Measurements from ENCODE around the gene RCE1. TPM values are rescaled to one million over a fixed set of nuclear protein-coding genes. Genes with fewer than 3 reads are reported as not detected.

Gene RCE1
- total RNA-seq, 1 donor = 10.7 TPM

DNA sequence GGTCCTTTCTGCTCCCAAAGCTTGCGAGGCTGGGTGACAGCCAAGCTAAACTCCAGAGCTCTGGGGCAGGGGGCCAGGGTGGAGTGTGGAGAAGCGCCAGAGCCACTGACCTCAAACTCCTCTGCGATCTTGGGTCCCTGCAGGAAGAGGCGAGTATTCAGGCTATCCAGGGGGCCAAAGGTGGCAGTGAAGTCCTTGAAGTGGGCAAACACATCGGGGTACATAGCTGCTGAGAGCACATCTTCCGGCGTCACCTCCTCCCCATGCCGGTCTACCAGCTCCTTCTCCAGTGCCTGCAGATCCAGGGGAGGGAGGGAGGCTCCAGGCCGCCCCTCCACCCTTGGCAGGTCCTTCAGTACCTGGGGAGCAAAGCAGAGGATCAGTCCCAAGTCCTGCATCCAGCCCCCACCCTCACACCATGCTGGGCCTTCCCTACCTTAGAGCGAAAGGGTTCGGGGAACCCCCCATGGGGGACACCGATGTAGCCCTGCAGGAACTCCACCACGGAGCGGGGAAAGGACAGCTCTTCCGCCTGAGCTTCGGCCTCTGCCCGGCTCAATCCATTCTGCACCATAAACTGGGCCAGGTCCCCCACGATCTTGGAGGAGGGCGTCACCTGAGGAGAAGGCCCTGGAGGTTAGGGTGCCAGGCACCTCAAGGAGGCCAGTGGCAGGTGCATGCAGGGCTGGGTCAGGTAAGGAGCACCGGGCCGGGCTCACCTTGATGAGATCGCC, 6.4 kb downstream of the RCE1 start:
- TF ChIP-seq CTCF (IDR thresholded peaks at IDR 0.05; ENCODE audit: insufficient read depth, low read length) = no peak
- no peak overlapping the region for H3K4me3 ChIP-seq (ENCODE audit: low read depth, low read length)
- DNase-seq (ENCODE audit: low read depth) = no peak

- no peak for TF ChIP-seq CTCF (IDR thresholded peaks at IDR 0.05; ENCODE audit: insufficient read depth, low read length)
- H3K4me3 ChIP-seq (ENCODE audit: low read depth, low read length) = no peak overlapping the region
- DNase-seq (ENCODE audit: low read depth) = no peak
Observed at GRCh38 chr11:66850235-66850587, 7.0 kb downstream of the RCE1 start.

GRCh38 chr11:66850588-66851238, 7.5 kb downstream of the RCE1 start:
- H3K4me3 ChIP-seq (ENCODE audit: low read depth, low read length) = no peak overlapping the region
- TF ChIP-seq CTCF (IDR thresholded peaks at IDR 0.05; ENCODE audit: insufficient read depth, low read length) = no peak
- DNase-seq (ENCODE audit: low read depth) = no peak

- TF ChIP-seq CTCF (IDR thresholded peaks at IDR 0.05; ENCODE audit: insufficient read depth, low read length) = no peak
- no peak for DNase-seq (ENCODE audit: low read depth)
- H3K4me3 ChIP-seq (ENCODE audit: low read depth, low read length) = no peak overlapping the region
Observed at GRCh38 chr11:66851239-66851596, 8.0 kb downstream of the RCE1 start.

DNA sequence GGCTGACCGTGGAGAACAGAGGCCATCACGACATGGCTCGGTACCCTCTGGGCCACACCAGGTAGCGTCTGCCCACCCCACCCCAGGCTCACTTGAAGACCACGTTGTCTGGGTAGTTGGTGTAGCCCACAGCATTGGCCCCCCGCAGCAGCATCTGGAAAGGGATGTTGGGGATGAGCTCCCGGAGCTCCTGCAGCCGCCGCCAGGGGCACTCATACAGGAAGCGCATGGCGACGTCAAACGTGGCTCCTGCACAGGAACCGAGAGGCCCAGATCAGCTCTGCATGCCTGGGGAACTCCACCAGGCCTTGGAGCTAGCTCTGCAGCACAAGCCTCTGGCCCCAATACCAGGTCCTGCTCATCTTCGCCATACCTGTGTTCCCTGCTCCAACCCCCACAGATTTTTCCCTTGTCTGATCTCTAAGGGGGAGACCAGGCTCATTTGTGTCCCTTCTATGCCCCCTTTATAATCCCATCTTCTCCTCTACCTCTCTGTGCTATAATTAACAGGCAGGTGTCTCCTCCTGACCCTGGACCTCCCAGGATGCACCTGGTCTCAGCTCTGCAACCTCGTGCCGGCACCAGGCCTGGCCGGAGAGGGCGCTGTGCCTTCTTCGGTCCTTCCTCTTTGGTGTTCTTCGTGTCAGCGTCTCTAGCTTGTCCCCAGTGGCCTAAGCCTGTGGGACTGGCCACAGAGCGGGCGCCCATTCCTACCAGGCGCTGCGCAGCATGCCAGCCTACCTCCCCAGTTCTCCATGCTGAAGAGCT, 8.6 kb downstream of the RCE1 start:
- DNase-seq (ENCODE audit: low read depth) = no peak
- TF ChIP-seq CTCF (IDR thresholded peaks at IDR 0.05; ENCODE audit: insufficient read depth, low read length) = no peak
- no peak overlapping the region for H3K4me3 ChIP-seq (ENCODE audit: low read depth, low read length)

DNA sequence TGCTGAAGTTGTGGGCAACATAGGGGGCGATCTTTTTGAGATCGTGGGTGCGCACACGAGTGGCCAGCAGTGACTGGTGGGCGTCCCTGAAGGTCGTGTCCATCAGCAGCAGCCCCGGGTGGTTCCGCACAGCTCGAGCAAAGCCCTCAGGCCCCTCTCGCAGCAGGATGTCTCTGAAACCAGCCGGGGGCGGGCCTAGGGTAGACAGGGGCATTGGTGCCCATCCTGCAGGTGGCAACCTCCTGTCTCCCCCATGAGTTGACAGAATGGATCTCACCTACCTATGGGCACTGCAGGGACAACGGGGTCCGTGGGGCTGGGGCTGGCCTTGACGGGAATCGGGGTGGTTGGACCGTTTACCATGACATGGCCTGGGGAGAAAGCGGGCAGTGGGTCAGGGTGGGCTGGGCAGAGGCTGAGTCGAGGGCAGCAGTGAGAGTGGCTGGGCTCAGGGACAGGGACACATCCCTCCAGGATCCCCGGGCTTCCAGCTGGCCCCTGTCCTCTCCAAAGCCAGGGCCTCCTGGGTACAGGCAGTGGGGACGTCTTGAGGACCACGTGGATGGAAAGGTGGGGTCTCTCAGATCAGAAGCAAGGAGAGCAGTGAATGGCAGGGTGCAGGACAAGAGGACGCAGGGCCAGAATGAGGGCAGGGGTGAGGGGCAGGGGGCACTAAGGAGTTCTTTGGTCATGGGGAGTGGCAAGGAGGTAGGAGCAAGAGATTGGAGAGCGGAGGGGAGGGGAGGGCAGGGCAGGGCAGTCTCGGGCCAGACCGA, 9.4 kb downstream of the RCE1 start:
- no peak for DNase-seq (ENCODE audit: low read depth)
- no peak overlapping the region for H3K4me3 ChIP-seq (ENCODE audit: low read depth, low read length)
- TF ChIP-seq CTCF (IDR thresholded peaks at IDR 0.05; ENCODE audit: insufficient read depth, low read length) = no peak
